Testis (tissue), 3 donors: Measurements from ENCODE around the gene NAGK. TPM values are rescaled to one million over a fixed set of nuclear protein-coding genes. Genes with fewer than 3 reads are reported as not detected.

ENCODE experiments used
- DNase-seq: peaks from one replicate; pipeline ENCODE4 v3.0.0-alpha.2; 2019
- H3K27ac ChIP-seq, 2 donors: fragments of 200-600 bp; sonication (generic); one replicate each; pipeline ENCODE4 v1.5.1; 2019
- H3K27me3 ChIP-seq: fragments of 200-600 bp; sonication (generic); one replicate; pipeline ENCODE4 v1.5.1; 2019
- H3K36me3 ChIP-seq: fragments of 200-600 bp; sonication (generic); one replicate; pipeline ENCODE4 v1.5.1; 2017; ENCODE audit warnings: low read depth; ENCODE audit errors: missing control alignments
- H3K4me1 ChIP-seq: fragments of 200-600 bp; sonication (generic); one replicate; pipeline ENCODE4 v1.5.1; 2019
- H3K4me3 ChIP-seq, 2 donors: fragments of 200-600 bp; sonication (generic); one replicate each; pipeline ENCODE4 v1.5.1; 2017 to 2019
- H3K9me3 ChIP-seq: fragments of 200-600 bp; sonication (generic); one replicate; pipeline ENCODE4 v1.5.1; 2017
- CTCF ChIP-seq, 3 experiments: fragments of 450-650 bp in 2 of 3; fragments of 200-600 bp in 1 of 3; sonication (generic) in 1 of 3; IDR thresholded peaks; one replicate each; pipeline ENCODE4 v1.5.1; 2016 to 2019; ENCODE audit warnings: antibody characterized with exemption in 3 of 3, mild to moderate bottlenecking in 2 of 3, moderate library complexity in 1 of 3
- POLR2A ChIP-seq: fragments of 450-650 bp; IDR thresholded peaks from one replicate; pipeline ENCODE4 v1.6.1; 2017; ENCODE audit warnings: antibody characterized with exemption, mild to moderate bottlenecking, moderate library complexity
- WGBS, 2 donors: methylation state at CpG; one replicate each; pipeline ENCODE4 v1.1.5; 2018; 5-methylcytosine and 5-hydroxymethylcytosine counted together
- intact Hi-C: fragments of 100-400 bp; cut with DNase I; formaldehyde crosslinking; loops from one replicate; pipeline ENCODE4 v1.15.1; 2023; ENCODE audit warnings: low total_unique reads
- polyA plus RNA-seq: library from polyadenylated mRNA; stranded (reverse); fragments of 350-450 nt; fragmentation: Illumina TruSeq; extraction: RNeasy Lipid Tissue Mini Kit (QIAGEN cat#74804); gene quantifications from one replicate; pipeline ENCODE4 v1.2.3, GENCODE V29; 2014; ENCODE audit warnings: low read depth, low replicate concordance; ENCODE audit not compliant: insufficient read depth
- total RNA-seq, 2 donors: library from RNA; depleted of rRNA; stranded (reverse); fragments of >200 nt; gene quantifications; one replicate each; pipeline ENCODE4 v1.2.3, GENCODE V29; 2016

Gene NAGK
- total and polyA plus RNA-seq, 3 donors from 2014 or later = 77.5 to 153 (median 87.5) TPM

- Histone ChIP-seq H3K27me3 (no peaks in the 10 kb centered on the region), H3K4me3 (no peak overlapping the region), H3K9me3 (no peaks in the 10 kb centered on the region), H3K4me1 (peaks cover 9% of the 10 kb centered on the region), H3K36me3 (no peaks in the 10 kb centered on the region), H3K27ac (no peak overlapping the region)
- DNase-seq = no peak
- TF ChIP-seq POLR2A = no peak
- peak in 2 of 3 experiments; percentile 4 to 18 for TF ChIP-seq CTCF (IDR thresholded peaks at IDR 0.05)
- WGBS, 2 donors = 64 to 67% methylated on average over 9 to 10 of the region's 10 CpGs
- intact Hi-C loops = no loop called here
Observed at GRCh38 chr2:71070294-71071093, 2.0 kb downstream of the NAGK start.

GRCh38 chr2:71071681-71072398 lies 3.4 kb downstream of the NAGK start:
- no peaks in the 10 kb centered on the region for H3K36me3 ChIP-seq

GRCh38 chr2:71072492-71072891 lies 4.0 kb downstream of the NAGK start:
- peaks cover 9% of the 10 kb centered on the region for H3K4me1 ChIP-seq
- WGBS, 2 donors = 93 to 95% methylated on average over 4 of the region's 4 CpGs
- TF ChIP-seq CTCF (IDR thresholded peaks at IDR 0.05) = no peak
- no peak for TF ChIP-seq POLR2A
- DNase-seq = no peak
- no peaks in the 10 kb centered on the region for H3K36me3 ChIP-seq
- H3K4me3 ChIP-seq = no peak overlapping the region
- intact Hi-C loops = no loop called here
- H3K27me3 ChIP-seq = no peaks in the 10 kb centered on the region
- H3K9me3 ChIP-seq = no peaks in the 10 kb centered on the region
- no peak overlapping the region for H3K27ac ChIP-seq

More at GRCh38 chr2:71071681-71072398, 3.4 kb downstream of the NAGK start:
- Histone ChIP-seq H3K27me3 (no peaks in the 10 kb centered on the region), H3K9me3 (no peaks in the 10 kb centered on the region), H3K4me3 (no peak overlapping the region), H3K4me1 (peaks cover 9% of the 10 kb centered on the region), H3K27ac (peak overlapping the region in 1 of 2 donors; percentile 14)
- no peak for TF ChIP-seq CTCF (IDR thresholded peaks at IDR 0.05)
- no peak for TF ChIP-seq POLR2A
- 84 to 87% methylated on average over 14 of the region's 14 CpGs for WGBS, 2 donors
- intact Hi-C loops = no loop called here
- DNase-seq = no peak

GRCh38 chr2:71073475-71073874 lies 5.0 kb downstream of the NAGK start:
- H3K27me3 ChIP-seq = no peaks in the 10 kb centered on the region
- H3K27ac ChIP-seq = no peak overlapping the region
- peaks cover 9% of the 10 kb centered on the region for H3K4me1 ChIP-seq
- H3K36me3 ChIP-seq = no peaks in the 10 kb centered on the region
- TF ChIP-seq CTCF (IDR thresholded peaks at IDR 0.05) = no peak
- no peak for TF ChIP-seq POLR2A
- intact Hi-C loops = no loop called here
- 84 to 91% methylated on average over 8 of the region's 8 CpGs for WGBS, 2 donors
- H3K9me3 ChIP-seq = no peaks in the 10 kb centered on the region
- no peak for DNase-seq
- H3K4me3 ChIP-seq = no peak overlapping the region
